K562 (cell line): ENCODE data around the gene ADORA1. TPM values are rescaled to one million over a fixed set of nuclear protein-coding genes. Genes with fewer than 3 reads are reported as not detected.

Experiments
- ATAC-seq: fragments of 200-7000 bp; cut with Tn5 transposase; 3 replicates; pipeline ENCODE4 v1.9.1; 2020; ENCODE audit warnings: moderate library complexity
- BruUV-seq: library from RNA; stranded (reverse); fragments of 400-500 nt; replicated peaks from 2 replicates; lab custom pipeline; 2021; lab: Mats Ljungman, UMichigan
- CTCF ChIA-PET: fragments of 300-600 bp; formaldehyde crosslinking; extraction: SDS; loops from one replicate; lab custom pipeline; 2021; ENCODE audit warnings: low intra/inter-chr PET ratio; lab: Yijun Ruan, JAX
- POLR2A ChIA-PET: fragments of 300-600, 350-650 bp; sonication (Branson Sonifier 250); formaldehyde crosslinking; extraction: SDS; loops from one replicate; lab custom pipeline; 2021; ENCODE audit warnings: antibody characterized with exemption, inconsistent platforms; lab: Yijun Ruan, JAX
- DNase-seq, 4 experiments: peaks; one replicate each; pipeline versions ENCODE4 v3.0.0 to v3.0.0-alpha.2; 2011 to 2018; ENCODE audit warnings: low spot score in 3 of 4, mixed read lengths in 3 of 4; ENCODE audit errors: extremely low read depth in 1 of 4
- FAIRE-seq: peaks from 2 replicates; lab custom pipeline; 2011; peaks lifted over from hg19 to GRCh38; lab: Jason Lieb, UNC
- H2AFZ ChIP-seq: 2 replicates; pipeline ENCODE4 v1.6.0; 2011; ENCODE audit warnings: low read depth, low read length, control low read depth, inconsistent platforms
- H3K27ac ChIP-seq: fragments of 200-600 bp; 3 replicates; pipeline ENCODE4 v1.8.0; 2011; ENCODE audit warnings: low read depth, mild to moderate bottlenecking, control low read depth, inconsistent platforms, low read length, moderate library complexity, mixed read lengths; ENCODE audit errors: extremely low read depth
- H3K27me3 ChIP-seq, 2 experiments: fragments of 300-600 bp in 1 of 2; 2 replicates in 1 of 2; 3 replicates in 1 of 2; pipeline versions ENCODE4 v1.6.0 to v1.8.0; 2011; ENCODE audit warnings: inconsistent platforms in 2 of 2, low read length in 2 of 2, mild to moderate bottlenecking in 1 of 2, mixed read lengths in 1 of 2, moderate library complexity in 1 of 2; ENCODE audit not compliant: control insufficient read depth in 2 of 2, insufficient read depth in 2 of 2
- H3K36me3 ChIP-seq: fragments of 300-600 bp; 3 replicates; pipeline ENCODE4 v1.8.0; 2011; ENCODE audit warnings: mild to moderate bottlenecking, low read length, inconsistent platforms; ENCODE audit not compliant: control insufficient read depth, insufficient read depth
- H3K4me1 ChIP-seq, 2 experiments: fragments of 200-600 bp in 1 of 2; replicated peaks in 1 of 2; 2 replicates in 1 of 2; 3 replicates in 1 of 2; pipeline versions ENCODE4 v1.5.1 to v1.8.0; 2011; ENCODE audit warnings: inconsistent platforms in 2 of 2, low read length in 2 of 2, mild to moderate bottlenecking in 1 of 2, mixed read lengths in 1 of 2, moderate library complexity in 1 of 2; ENCODE audit not compliant: control insufficient read depth in 2 of 2, insufficient read depth in 2 of 2
- H3K4me2 ChIP-seq: 2 replicates; pipeline ENCODE4 v1.6.1; 2011; ENCODE audit warnings: low read length, control low read depth, inconsistent platforms, mixed read lengths; ENCODE audit not compliant: insufficient read depth
- H3K4me3 ChIP-seq: fragments of 200-600 bp; sonication (generic), shearing (Covaris generic); 2 replicates; pipeline ENCODE4 v1.5.1; 2016; ENCODE audit warnings: control low read depth, inconsistent platforms
- H3K79me2 ChIP-seq: fragments of 200-600 bp; 3 replicates; pipeline ENCODE4 v1.8.0; 2011; ENCODE audit warnings: low read length, inconsistent platforms; ENCODE audit not compliant: control insufficient read depth, insufficient read depth
- H3K9ac ChIP-seq, 2 experiments: 2 replicates each; pipeline versions ENCODE4 v1.6.0 to v1.6.1; 2011; ENCODE audit warnings: low read depth in 2 of 2, low read length in 2 of 2, control low read depth in 1 of 2, inconsistent platforms in 1 of 2, mild to moderate bottlenecking in 1 of 2, mixed read lengths in 1 of 2; ENCODE audit not compliant: insufficient read depth in 1 of 2
- H3K9me1 ChIP-seq: one replicate; pipeline ENCODE4 v1.6.0; 2011; ENCODE audit warnings: inconsistent platforms, mild to moderate bottlenecking, low read length, moderate library complexity; ENCODE audit not compliant: control insufficient read depth, insufficient read depth
- H3K9me3 ChIP-seq: replicated peaks from 2 replicates; pipeline ENCODE4 v1.5.1; 2011; ENCODE audit warnings: low read depth, low read length, inconsistent platforms; ENCODE audit not compliant: control insufficient read depth, insufficient read depth
- H4K20me1 ChIP-seq: replicated peaks from 2 replicates; pipeline ENCODE4 v1.6.1; 2011; ENCODE audit warnings: low read length, inconsistent platforms, mixed read lengths; ENCODE audit not compliant: control insufficient read depth, insufficient read depth
- CHD2 ChIP-seq: IDR thresholded peaks from 2 replicates; pipeline ENCODE4 v1.6.1; 2011; ENCODE audit warnings: low read depth, low read length
- CTCF ChIP-seq, 3 experiments: IDR thresholded peaks in 2 of 3; conservative IDR thresholded peaks in 1 of 3; 2 replicates each; pipeline ENCODE4 v1.5.1; 2011 to 2012; ENCODE audit warnings: low read length in 3 of 3, mild to moderate bottlenecking in 3 of 3, control low read depth in 2 of 3, improper control_type of control experiment in 1 of 3, inconsistent platforms in 1 of 3, low read depth in 1 of 3, mixed read lengths in 1 of 3, moderate library complexity in 1 of 3; ENCODE audit not compliant: insufficient read depth in 2 of 3
- DPF2 ChIP-seq: fragments of 450-650 bp; IDR thresholded peaks from 2 replicates; pipeline ENCODE4 v1.6.1; 2016
- E4F1 ChIP-seq: fragments of 250-450 bp; sonication (Bioruptor Pico); IDR thresholded peaks from 2 replicates; pipeline ENCODE4 v1.5.0; 2021; ENCODE audit warnings: mild to moderate bottlenecking, borderline replicate concordance
- LARP7 ChIP-seq: fragments of 450-650 bp; IDR thresholded peaks from 2 replicates; pipeline ENCODE4 v1.6.1; 2016
- SP1 ChIP-seq: sonication (generic); formaldehyde crosslinking; IDR thresholded peaks from 2 replicates; pipeline ENCODE4 v1.8.1; 2022; ENCODE audit warnings: mild to moderate bottlenecking, missing genetic modification reagents
- ZNF41 ChIP-seq: fragments of 250-450 bp; sonication (Bioruptor Pico); conservative IDR thresholded peaks from 2 replicates; pipeline ENCODE4 v1.4.0; 2020; ENCODE audit warnings: mild to moderate bottlenecking
- ZNF764 ChIP-seq: fragments of 250-450 bp; sonication (Bioruptor Pico); IDR thresholded peaks from 2 replicates; pipeline ENCODE4 v1.4.0; 2020; ENCODE audit warnings: low read depth, mild to moderate bottlenecking, moderate library complexity
- WGBS: fragments of 100-300 bp; shearing (Covaris generic); methylation state at CpG from one replicate; pipeline ENCODE4 v1.1.6; 2016; ENCODE audit warnings: low coverage, mixed read lengths; ENCODE audit not compliant: insufficient coverage; ENCODE audit errors: missing lambda C conversion rate; 5-methylcytosine and 5-hydroxymethylcytosine counted together
- in situ Hi-C: fragments of 300-500 bp; cut with MboI; formaldehyde crosslinking; loops from 4 replicates; pipeline ENCODE4 v1.15.0; 2018; ENCODE audit warnings: inconsistent platforms, mixed read lengths
- intact Hi-C: fragments of 100-400 bp; cut with micrococcal nuclease; formaldehyde crosslinking; loops from 2 replicates; pipeline ENCODE4 v1.14.2; 2022
- polyA plus RNA-seq, 8 experiments: library from polyadenylated mRNA; depleted of rRNA in 4 of 8; stranded (reverse) in 5 of 8; unstranded in 3 of 8; fragments of >200 nt; fragmentation: Nextera tagmentation in 2 of 8; fragmentation: Illumina TruSeq in 1 of 8; extraction: Ambion mirVana in 2 of 8; extraction: Trizol in 1 of 8; gene quantifications; 2 replicates each; pipeline versions ENCODE4 v1.2.1 to v1.2.3, GENCODE V29; 2011 to 2014; ENCODE audit warnings: inconsistent platforms in 1 of 8, missing spikeins in 1 of 8
- total RNA-seq, 7 experiments: library from RNA; depleted of rRNA in 6 of 7; stranded (reverse); fragments of >200 nt in 6 of 7; fragmentation: Illumina TruSeq in 2 of 7; extraction: Trizol in 2 of 7; gene quantifications; 2 replicates each; pipeline versions ENCODE4 v1.2.1 to v1.2.3, GENCODE V29; 2011 to 2021; ENCODE audit warnings: low replicate concordance in 1 of 7

Gene ADORA1
- total and polyA plus RNA-seq, 9 of the 15 experiments (the other 6 are each of a cell fraction or from before 2014, with no cell fraction given), result not detected

- Histone ChIP-seq H4K20me1 (no peaks in the 10 kb centered on the region), H3K4me2 (no peak overlapping the region), H3K4me3 (no peak overlapping the region), H2AFZ (no peak overlapping the region), H3K79me2 (no peaks in the 10 kb centered on the region), H3K27me3 (peaks cover 10 to 31% of the 10 kb centered on the region in 2 experiments; a peak in 4 of 5 replicates), H3K9me1 (no peaks in the 10 kb centered on the region), H3K9ac (no peak overlapping the region), H3K36me3 (no peaks in the 10 kb centered on the region), H3K9me3 (no peaks in the 10 kb centered on the region), H3K4me1 (no peaks in the 10 kb centered on the region), H3K27ac (no peak overlapping the region)
- WGBS, result 0% methylated on average over 2 of the region's 2 CpGs
- FAIRE-seq (no peak), ATAC-seq (no peak), DNase-seq (no peak)
- ChIA-PET CTCF (no interaction called here), POLR2A (interaction anchor here (0.9 to 1.1 kb wide), 2 partner anchors 9 to 16 kb away, joined by 3 to 10 read pairs; no protein-coding TSS in a partner anchor)
- in situ Hi-C loops, result no loop called here
- BruUV-seq, result no TSS peak
- TF ChIP-seq CTCF (IDR thresholded peaks at IDR 0.05 in 2 of 3, conservative IDR thresholded peaks at IDR 0.05 in 1 of 3; ENCODE audit: insufficient read depth in 2 of 3, low read depth in 1 of 3, low read length in 3 of 3), result no peak
- intact Hi-C loops, result no loop called here
Observed at GRCh38 chr1:203207751-203208150, 80.2 kb downstream of the ADORA1 start.

GRCh38 chr1:203208181-203208580 is 80.7 kb downstream of the ADORA1 start:
- in situ Hi-C loops (no loop called here), intact Hi-C loops (no loop called here)
- ATAC-seq (no peak), DNase-seq (no peak), FAIRE-seq (no peak)
- Histone ChIP-seq H3K4me2 (no peak overlapping the region), H3K4me1 (no peaks in the 10 kb centered on the region), H3K27ac (no peak overlapping the region), H3K4me3 (no peak overlapping the region), H3K9me1 (no peaks in the 10 kb centered on the region), H4K20me1 (no peaks in the 10 kb centered on the region), H3K79me2 (no peaks in the 10 kb centered on the region), H2AFZ (no peak overlapping the region), H3K9ac (no peak overlapping the region), H3K9me3 (no peaks in the 10 kb centered on the region), H3K27me3 (peaks cover 9 to 30% of the 10 kb centered on the region in 2 experiments; a peak in 4 of 5 replicates), H3K36me3 (no peaks in the 10 kb centered on the region)
- 0% methylated on average over 1 of the region's 1 CpG for WGBS
- CTCF ChIA-PET, result no interaction called here
- POLR2A ChIA-PET, result interaction anchor here (0.9 to 1.1 kb wide), 2 partner anchors 9 to 17 kb away, joined by 3 to 10 read pairs; no protein-coding TSS in a partner anchor
- TF ChIP-seq ZNF41 (CRISPR knock-in tag) (no peak), DPF2 (no peak), ZNF764 (CRISPR knock-in tag) (no peak), CHD2 (no peak), LARP7 (no peak), E4F1 (no peak), SP1 (CRISPR knock-in tag) (no peak)
- no TSS peak for BruUV-seq
